Measurements from ENCODE around the gene CUBN. TPM values are rescaled to one million over a fixed set of nuclear protein-coding genes. Genes with fewer than 3 reads are reported as not detected.
A peak's percentile ranks its signal among the peaks of the same experiment; 100 is the strongest.

Gene CUBN
- total RNA-seq, 2 donors from 2014 or later = 2.6 to 3.6 TPM

GRCh38 chr10:16788778-16789177, 340.8 kb downstream of the CUBN start:
- ATAC-seq = no peak
- Histone ChIP-seq H3K27ac (no peak overlapping the region), H3K4me3 (no peak overlapping the region), H3K9me3 (no peaks in the 10 kb centered on the region), H3K27me3 (no peaks in the 10 kb centered on the region), H3K36me3 (replicated peaks in 1 of 2; ENCODE audit: insufficient read depth in 1 of 2, low read depth in 2 of 2) (no peaks in the 10 kb centered on the region), H3K4me1 (no peaks in the 10 kb centered on the region)
- whole genome bisulfite sequencing, 2 donors = 71 to 85% methylated on average over 3 of the region's 3 CpGs
- intact Hi-C loops (cut with DNase I) = no loop called here
- no peak for DNase-seq
- no peak for TF ChIP-seq CTCF (IDR thresholded peaks at IDR 0.05)
- no peak for TF ChIP-seq POLR2A (IDR thresholded peaks at IDR 0.05)

GRCh38 chr10:16788125-16788524, 341.5 kb downstream of the CUBN start:
- Histone ChIP-seq H3K4me3 (no peak overlapping the region), H3K4me1 (no peaks in the 10 kb centered on the region), H3K36me3 (replicated peaks in 1 of 2; ENCODE audit: insufficient read depth in 1 of 2, low read depth in 2 of 2) (no peaks in the 10 kb centered on the region), H3K27ac (no peak overlapping the region), H3K27me3 (no peaks in the 10 kb centered on the region), H3K9me3 (no peaks in the 10 kb centered on the region)
- intact Hi-C loops (cut with DNase I) = no loop called here
- ATAC-seq (no peak), DNase-seq (no peak)
- TF ChIP-seq CTCF (IDR thresholded peaks at IDR 0.05) (no peak), POLR2A (IDR thresholded peaks at IDR 0.05) (no peak)
- WGBS, 2 donors = 87 to 93% methylated on average over 6 of the region's 6 CpGs

- WGBS, 2 donors = 91 to 97% methylated on average over 12 of the region's 12 CpGs
- Histone ChIP-seq H3K4me1 (no peaks in the 10 kb centered on the region), H3K9me3 (no peaks in the 10 kb centered on the region), H3K27me3 (no peaks in the 10 kb centered on the region), H3K27ac (no peak overlapping the region), H3K36me3 (replicated peaks in 1 of 2; ENCODE audit: insufficient read depth in 1 of 2, low read depth in 2 of 2) (no peaks in the 10 kb centered on the region), H3K4me3 (no peak overlapping the region)
- intact Hi-C loops (cut with DNase I) = no loop called here
- TF ChIP-seq CTCF (IDR thresholded peaks at IDR 0.05) = no peak
- TF ChIP-seq POLR2A (IDR thresholded peaks at IDR 0.05) = no peak
- ATAC-seq = no peak
- DNase-seq = no peak
Observed at GRCh38 chr10:16787361-16787791, 342.2 kb downstream of the CUBN start.

GRCh38 chr10:16780338-16780880, 349.2 kb downstream of the CUBN start:
- DNase-seq (peak in 1 of 4 donors; percentile 10), ATAC-seq (peak; percentile 61)
- intact Hi-C loops (cut with DNase I) = no loop called here
- no peak for TF ChIP-seq CTCF (IDR thresholded peaks at IDR 0.05)
- TF ChIP-seq POLR2A (IDR thresholded peaks at IDR 0.05) = no peak
- H3K4me3 ChIP-seq = no peak overlapping the region
- no peaks in the 10 kb centered on the region for H3K36me3 ChIP-seq (replicated peaks in 1 of 2; ENCODE audit: insufficient read depth in 1 of 2, low read depth in 2 of 2)
- no peaks in the 10 kb centered on the region for H3K27me3 ChIP-seq
- WGBS, 2 donors = 46 to 52% methylated on average over 7 of the region's 7 CpGs
- no peak overlapping the region for H3K27ac ChIP-seq
- H3K9me3 ChIP-seq = no peaks in the 10 kb centered on the region
- peaks cover 23% of the 10 kb centered on the region for H3K4me1 ChIP-seq

GRCh38 chr10:16779384-16779915, 350.2 kb downstream of the CUBN start:
- intact Hi-C loops (cut with DNase I) = no loop called here
- peaks cover 23% of the 10 kb centered on the region for H3K4me1 ChIP-seq
- WGBS, 2 donors = 43 to 52% methylated on average over 6 of the region's 6 CpGs
- H3K27me3 ChIP-seq = no peaks in the 10 kb centered on the region
- no peak overlapping the region for H3K4me3 ChIP-seq
- no peaks in the 10 kb centered on the region for H3K36me3 ChIP-seq (replicated peaks in 1 of 2; ENCODE audit: insufficient read depth in 1 of 2, low read depth in 2 of 2)
- DNase-seq (peak in 2 of 4 donors; percentile 46 to 49), ATAC-seq (peak; percentile 63)
- no peak overlapping the region for H3K27ac ChIP-seq
- TF ChIP-seq CTCF (IDR thresholded peaks at IDR 0.05) (no peak), POLR2A (IDR thresholded peaks at IDR 0.05) (no peak)
- no peaks in the 10 kb centered on the region for H3K9me3 ChIP-seq
